ENCODE measurements around the gene TRPV4.
"Not testable (repeated sequence)": the region's sequence is repeated elsewhere in the genome, so short reads cannot be mapped to it uniquely, and the experiment has no call there.

Gene TRPV4

GRCh38 chr12:109858764-109859163 is 25.6 kb upstream of the TRPV4 start:
- no peak for DNase-seq

DNA sequence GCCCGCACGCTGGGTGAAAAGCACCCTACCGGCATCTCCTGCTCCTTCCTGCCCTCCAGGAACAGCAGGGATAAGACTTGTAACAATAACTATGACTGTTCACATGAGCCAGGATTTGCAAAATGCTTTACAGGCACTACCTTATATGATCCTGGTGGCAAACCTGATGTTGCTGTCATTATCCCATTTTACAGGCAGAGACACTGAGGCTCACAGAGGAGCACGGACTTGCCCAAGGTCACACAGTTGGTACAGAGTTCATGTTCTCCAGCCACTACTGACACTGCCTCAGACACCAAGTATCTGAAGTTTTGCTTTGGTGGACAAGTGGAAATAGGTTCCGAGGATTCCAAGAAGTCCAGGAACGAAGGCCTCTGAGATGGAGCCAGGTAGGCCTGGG is 24.5 kb upstream of the TRPV4 start:
- no peak for DNase-seq

DNA sequence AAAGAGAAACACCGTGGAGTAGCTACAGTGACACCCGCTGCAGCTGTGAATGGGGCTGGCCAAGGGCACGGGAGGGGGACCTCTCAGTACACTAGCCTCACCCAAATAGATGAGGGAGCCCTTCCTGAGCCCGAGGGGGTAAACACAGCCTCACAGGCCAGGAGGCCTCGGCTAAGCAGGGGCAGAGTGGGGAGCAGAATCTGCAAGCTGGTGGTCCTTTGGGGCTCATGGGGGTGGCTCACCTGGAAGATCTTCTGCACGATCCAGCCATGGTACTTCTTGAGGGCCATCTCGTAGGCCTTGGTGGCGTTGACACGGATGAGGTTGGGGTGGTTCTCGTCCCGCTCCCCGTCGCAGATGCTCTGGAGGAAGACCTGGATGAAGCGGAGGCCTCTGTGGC is 22.2 kb upstream of the TRPV4 start:
- DNase-seq = no peak

- not testable (repeated sequence) for DNase-seq
Measured at GRCh38 chr12:109850518-109850917, 17.3 kb upstream of the TRPV4 start.

DNA sequence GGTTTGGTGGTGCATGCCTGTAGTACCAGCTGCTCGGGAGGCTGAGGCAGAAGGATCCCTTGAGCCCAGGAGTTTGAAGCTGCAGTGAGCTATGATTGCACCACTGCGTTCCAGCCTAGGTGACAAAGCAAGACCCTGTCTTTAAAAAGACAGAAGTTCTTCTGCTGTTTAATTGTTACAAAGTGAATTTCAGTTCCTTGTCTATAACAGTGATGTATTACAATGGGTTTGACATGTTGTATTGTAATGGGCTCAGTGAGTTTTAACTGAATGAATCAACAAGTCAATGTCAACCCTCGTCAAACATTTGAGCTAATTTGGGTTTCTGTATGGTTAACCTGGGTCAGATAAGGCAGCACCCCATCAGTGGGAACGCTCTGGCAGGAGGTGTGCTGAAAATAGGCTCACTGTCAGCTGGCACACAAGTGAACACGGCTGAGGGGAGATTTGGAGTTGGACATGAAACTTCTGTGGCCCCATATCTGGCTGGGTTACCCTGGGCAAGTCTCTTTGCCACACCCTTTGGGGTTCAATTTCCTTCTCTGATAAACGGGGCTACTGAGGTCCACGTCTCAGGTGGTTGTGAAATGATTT is 14.0 kb upstream of the TRPV4 start:
- no peak for DNase-seq

DNA sequence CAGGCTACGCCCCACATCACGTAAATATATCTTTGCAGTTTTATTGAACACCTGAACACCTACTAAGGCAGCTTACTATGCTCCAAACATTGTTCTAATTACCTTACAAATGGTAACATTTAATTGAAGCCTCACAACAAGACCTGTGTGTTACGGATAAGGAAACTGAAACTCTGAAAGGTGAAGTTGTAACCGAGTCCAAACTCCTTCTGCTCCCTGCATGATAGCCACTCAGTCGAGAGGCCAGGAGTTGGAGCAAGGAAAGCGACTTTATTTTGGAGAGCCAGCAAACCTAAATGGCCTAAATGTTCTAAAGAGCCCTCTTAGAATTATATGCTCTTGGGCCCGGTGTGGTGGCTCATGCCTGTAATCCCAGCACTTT is 12.6 kb upstream of the TRPV4 start:
- DNase-seq = no peak

DNA sequence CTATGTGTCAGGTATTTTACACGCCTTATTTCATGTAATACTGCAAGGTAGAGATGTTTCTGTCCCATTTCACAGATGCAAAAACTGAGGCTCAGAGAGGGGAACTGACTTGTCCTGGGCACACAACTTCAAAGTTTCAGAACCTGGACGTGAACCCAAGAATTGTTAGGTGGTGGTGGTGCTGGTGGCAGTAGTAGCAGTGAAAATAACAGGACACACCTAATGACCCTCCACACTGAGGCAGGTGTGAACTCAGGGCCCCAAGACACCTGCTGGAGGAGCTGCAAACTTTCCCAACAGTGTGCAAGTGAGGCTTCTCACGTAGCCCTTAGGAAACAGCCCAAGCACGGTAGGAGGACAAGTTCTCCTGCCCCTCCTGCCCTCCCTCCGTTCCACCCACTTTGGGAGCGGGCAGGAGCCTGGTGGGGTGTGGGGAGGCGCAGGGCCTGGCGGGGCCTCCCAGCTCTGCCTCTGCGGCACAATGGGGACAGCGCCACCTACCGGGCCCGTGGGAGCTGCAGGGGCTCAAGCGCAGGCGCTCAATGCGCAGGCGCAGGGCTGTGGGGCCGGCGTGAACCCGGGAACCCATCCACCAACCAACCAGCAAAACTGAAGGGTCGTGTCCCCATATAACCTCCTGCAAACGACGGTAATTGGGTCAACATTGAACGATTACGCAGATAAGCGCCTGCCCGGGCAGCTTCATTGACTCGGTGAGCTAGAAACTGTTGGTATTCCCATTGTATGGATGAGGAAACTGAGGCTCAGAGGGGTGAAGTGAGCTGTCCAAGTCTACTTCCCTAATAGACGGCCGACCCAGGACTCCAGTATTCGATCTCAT is 12.0 kb upstream of the TRPV4 start:
- peak; percentile 93 for DNase-seq

DNA sequence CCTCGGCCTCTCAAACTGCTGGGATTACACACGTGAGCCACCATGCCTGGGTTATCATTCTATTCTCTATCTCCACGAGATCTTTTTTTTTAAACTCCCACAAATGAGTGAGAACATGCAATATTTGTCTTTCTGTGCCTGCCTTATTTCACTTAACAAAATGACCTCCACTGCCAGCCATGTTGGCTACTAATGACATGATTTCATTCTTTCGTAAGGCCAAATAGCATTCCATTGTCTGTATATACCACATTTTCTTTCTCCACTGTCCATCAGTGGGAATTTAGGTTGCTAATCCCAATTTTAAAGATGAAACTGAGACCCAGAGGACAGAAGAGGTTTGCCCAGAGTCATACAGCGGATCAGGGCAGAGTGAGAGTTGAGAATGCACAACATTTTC is 10.9 kb upstream of the TRPV4 start:
- DNase-seq = no peak

DNA sequence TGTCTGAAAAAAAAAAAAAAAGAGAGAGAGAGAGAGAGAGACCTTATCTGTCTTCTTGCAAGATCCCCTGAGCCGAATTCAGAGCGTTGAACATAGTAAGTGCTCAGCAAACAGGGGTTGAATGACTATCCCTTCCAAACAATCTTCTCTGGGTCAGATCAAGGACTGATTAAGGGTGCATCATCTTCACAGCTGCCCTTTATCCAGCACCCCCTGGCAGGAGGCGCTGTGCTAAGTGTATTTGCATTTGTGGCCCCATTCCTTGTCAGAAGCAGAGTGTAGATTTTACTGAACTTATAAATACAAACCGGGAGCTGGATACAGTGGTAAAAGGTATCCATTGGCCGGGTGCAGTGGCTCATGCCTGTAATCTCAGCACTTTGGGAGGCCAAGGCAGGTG is 8.8 kb upstream of the TRPV4 start:
- no peak for DNase-seq

- no peak for DNase-seq
Measured at GRCh38 chr12:109841356-109841755, 8.2 kb upstream of the TRPV4 start.

- no peak for DNase-seq
Measured at GRCh38 chr12:109840305-109841074, 7.3 kb upstream of the TRPV4 start.

- no peak for DNase-seq
Measured at GRCh38 chr12:109839444-109839843, 6.2 kb upstream of the TRPV4 start.

GRCh38 chr12:109836916-109837315 is 3.7 kb upstream of the TRPV4 start:
- DNase-seq = no peak

DNA sequence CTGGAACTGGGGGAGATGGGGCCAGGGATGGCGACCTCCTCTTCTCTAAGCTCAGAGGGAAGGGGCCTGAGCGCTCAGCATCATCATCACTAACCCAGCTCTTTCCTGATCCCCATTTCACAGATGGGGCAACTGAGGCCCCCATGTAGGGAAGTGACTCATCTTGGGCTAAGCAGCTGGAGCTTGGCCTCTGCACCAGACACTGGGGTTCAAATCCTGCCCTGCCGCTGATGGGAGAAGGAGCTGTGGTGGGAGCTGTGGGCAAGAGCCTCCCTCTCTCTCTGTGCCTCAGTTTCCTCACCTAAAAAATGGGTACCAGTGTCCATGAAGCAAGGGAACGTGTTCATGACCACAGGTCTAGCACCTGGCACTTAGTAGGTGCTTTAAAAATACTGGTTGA is 2.6 kb upstream of the TRPV4 start:
- DNase-seq = no peak

DNA sequence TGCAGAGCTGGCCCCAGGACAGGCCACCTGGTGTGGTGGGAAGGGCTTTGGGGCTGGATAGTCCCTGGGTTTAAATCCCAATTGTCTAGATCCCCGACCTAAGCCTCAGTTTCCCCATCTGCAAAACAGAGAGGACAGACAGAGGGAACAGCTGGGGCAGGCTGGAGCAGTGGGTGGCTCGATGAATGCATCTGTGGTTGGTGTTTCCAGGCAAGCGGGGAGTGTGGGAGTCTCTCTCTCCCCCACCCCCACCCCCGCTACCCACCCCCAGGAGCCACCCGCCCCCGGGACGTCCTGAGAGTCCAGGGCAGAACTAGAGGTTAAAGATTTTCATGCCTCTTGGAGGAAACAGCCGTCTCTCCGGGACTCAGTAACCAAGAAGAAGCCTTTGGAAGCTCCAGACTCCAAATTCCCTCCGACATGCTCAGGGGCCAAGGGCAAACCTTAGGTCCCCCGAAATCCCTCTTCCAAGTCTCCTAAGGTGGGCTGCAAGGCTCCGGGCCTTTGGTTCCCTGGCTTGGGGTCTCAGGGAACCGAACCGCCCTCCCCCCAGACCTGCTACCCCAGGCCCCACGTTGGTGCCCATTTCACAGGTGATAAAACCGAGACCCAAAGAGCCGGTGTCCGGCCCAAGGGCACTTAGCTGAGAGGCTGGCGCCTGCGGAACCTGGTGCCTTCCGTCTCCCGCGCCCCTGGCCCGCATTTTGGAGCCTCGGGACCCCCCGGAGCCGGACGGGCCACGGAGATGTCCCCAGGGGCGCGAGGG is 474 bp downstream of the TRPV4 start:
- no peak for DNase-seq

DNA sequence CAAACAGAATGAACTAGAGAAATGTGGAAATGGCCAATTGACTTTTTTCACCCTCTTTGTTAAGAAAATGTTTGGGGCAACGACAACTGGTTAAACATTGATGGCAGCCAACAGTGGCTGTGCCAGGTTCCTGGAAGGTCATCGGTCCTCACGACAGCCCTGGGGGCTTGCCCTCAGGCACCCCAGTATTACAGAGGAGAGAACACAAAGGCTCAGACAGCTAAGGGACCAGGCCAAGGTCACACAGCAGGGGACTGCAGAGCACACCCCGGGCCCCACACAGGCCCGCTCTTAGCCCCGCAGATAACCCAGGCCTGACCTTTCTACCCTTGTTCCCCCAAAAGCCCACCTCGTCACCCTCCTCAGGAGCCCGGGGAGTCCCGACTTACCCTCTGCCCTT is 1.3 kb downstream of the TRPV4 start:
- no peak for DNase-seq

GRCh38 chr12:109831365-109831764 is 1.8 kb downstream of the TRPV4 start:
- no peak for DNase-seq

DNA sequence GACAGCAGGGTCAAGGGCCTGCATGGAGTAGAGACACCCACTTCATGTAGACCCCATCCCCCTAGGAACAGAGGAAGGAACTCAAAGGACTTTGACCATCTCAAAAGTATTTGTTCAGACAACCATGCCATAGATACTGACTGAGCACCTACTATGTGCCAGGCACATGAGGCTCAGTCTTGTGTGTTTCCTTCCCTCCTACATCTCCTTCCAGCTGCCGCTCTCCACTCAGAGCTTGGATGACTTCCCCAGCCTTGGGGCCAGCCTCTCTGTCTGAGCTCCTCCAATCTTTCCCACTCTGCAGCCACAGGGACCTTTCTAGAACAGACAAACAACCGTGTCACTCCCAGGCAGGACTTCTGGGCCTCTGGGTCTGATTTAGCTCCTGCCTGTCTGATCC is 2.5 kb downstream of the TRPV4 start:
- no peak for DNase-seq

- no peak for DNase-seq
Measured at GRCh38 chr12:109830267-109830666, 2.9 kb downstream of the TRPV4 start.

GRCh38 chr12:109829667-109830066 is 3.5 kb downstream of the TRPV4 start:
- no peak for DNase-seq

DNA sequence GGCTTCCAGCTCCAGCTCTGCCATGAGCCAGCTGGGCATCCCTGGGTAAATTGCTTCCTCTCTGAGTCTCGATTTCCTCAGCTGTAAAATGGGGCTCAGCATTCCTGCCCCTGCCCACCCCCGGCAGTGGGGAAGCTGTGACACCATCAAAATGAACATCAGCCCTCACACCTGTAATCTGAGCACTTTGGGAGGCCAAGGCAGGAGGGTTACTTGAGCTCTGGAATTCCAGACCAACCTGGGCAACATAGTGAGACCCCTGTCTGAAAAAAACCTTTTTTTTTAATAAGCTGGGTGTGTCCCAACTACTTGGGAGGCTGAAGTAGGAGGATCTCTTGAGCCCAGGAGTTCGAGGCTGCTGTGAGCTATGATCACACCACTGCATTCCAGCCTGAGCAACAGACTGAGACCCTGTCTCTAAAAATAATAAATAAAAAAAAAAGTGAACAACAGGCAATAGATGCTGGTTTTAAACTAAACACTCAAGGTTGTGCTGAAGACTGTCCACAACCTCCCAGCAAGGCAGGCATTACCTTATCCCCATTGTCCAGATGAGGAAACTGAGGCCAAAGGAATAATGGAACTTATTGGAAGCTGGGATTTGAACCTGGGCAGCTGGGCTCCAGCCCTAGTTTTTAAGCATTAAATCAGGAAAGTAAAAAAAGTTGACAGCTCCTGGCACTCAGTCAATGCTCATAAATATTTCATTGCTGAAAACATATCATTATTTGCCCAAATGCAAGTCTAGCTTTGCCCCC is 4.3 kb downstream of the TRPV4 start:
- DNase-seq = no peak

Measured in stimulated activated CD4-positive, alpha-beta T cell treated with anti-CD3 and anti-CD28 coated beads, Interleukin-15, amount 100 ng/mL, for 24 hours (primary cell).